ENCODE results near the gene MRAS.

GRCh38 chr3:138371070-138371965 lies 22.9 kb downstream of the MRAS start:
- no peak for TF ChIP-seq CTCF (conservative IDR thresholded peaks at IDR 0.05 in 1 of 2, IDR thresholded peaks at IDR 0.05 in 1 of 2; ENCODE audit: extremely low read depth in 1 of 2, insufficient read depth in 1 of 2, low read depth in 1 of 2, low read length in 2 of 2)
- no peak for TF ChIP-seq EZH2 (IDR thresholded peaks at IDR 0.05; ENCODE audit: borderline replicate concordance, low read length)

All from mammary epithelial cell (primary cell).